HG03039 (cell line): ENCODE results near the gene STX1A.

Experiments
- ATAC-seq: cut with Tn5 transposase; IDR thresholded peaks from one replicate; pipeline ENCODE4 v1.9.1; 2021; ENCODE audit warnings: mild to moderate bottlenecking, moderate library complexity; ENCODE audit not compliant: unreplicated experiment

Gene STX1A

DNA sequence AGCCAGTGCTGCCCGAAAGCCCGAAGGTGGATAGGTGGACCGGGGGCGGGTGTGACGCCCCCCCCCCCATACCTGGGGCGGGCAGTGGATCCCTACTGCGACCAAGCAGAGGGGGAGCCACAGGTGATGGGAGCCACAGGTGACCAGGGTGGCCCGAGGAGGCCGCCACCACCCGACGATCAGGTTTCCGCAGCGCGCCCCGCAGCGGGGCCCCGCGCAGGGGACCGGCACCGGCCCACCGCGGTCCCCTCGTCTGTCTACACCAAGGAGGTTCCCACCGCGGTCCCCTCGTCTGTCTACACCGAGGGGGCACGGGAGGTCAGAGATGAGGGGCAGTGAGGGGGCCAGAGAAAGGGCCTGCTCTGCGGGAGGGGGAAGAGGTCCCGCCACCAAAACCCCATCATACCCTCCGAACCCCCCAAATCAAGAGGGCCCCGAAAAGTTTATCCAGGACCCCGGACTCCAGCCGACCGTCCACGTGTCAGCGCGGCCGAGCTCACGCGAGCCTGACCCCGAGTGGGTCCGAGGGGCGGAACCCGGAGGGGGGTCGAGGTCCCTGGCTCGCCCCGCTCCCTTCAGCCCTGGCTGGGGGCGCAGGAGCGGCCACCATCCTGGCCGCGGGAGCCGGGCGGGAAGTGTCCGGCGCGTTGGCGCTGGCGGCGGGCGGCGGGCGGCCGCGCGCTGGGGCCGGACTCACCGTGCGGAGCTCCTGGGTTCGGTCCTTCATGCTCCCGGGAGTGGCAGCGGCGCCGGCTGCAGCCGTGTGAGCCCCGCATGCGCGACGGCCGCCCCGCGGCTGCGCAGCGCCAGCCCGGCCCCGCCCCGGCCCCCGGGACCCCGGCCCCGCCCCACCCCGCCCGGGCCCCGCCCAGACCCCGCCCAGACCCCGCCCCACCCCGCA, at the start of gene STX1A:
TSS of gene STX1A (minus strand) at position 765 of the 901 bp plus-strand sequence. CDS start at position 727, 38 bp downstream.
- peak; percentile 66 for ATAC-seq

DNA sequence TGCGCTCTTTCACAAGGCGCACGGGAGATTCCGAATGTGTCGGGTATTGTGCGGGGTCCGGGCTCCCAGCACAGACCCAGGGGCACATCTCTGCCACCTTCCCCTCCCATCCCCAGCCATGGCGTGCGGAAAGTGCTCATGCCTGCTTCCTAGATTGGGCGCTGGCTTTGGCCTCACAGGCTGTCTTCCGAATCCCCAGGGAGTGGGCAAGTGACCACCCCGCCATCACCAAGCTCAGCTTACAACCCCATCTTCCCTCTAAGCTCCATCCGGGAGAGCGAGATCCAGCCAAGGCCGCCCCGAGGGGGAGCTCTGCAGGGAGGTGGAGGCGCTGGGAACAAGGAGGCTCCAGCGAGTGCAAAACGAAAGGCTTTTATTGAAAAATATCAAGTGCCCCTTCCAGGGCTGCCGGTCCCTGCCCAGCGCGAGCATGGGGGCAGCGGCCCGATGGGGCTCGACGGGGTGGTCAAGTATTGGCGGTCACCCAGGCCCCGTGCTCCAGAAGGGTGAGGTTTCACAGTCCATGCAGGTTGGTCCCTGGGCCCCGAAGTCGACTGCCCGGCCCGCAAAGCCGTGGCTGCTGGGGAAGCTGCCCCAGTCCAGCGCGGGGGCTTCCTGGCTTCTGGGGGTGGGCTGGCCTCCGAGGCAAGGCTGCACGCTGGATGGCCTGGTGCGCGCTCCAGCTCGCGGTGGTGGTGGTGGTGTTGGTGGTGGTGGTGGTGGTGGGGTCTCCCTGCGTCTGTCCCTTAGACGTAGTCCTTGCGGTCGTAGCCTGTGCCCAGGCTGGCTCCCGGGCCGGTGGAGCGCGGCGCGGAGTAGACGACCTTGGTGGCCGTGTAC, 49.4 kb upstream of the STX1A start:
- no peak for ATAC-seq

DNA sequence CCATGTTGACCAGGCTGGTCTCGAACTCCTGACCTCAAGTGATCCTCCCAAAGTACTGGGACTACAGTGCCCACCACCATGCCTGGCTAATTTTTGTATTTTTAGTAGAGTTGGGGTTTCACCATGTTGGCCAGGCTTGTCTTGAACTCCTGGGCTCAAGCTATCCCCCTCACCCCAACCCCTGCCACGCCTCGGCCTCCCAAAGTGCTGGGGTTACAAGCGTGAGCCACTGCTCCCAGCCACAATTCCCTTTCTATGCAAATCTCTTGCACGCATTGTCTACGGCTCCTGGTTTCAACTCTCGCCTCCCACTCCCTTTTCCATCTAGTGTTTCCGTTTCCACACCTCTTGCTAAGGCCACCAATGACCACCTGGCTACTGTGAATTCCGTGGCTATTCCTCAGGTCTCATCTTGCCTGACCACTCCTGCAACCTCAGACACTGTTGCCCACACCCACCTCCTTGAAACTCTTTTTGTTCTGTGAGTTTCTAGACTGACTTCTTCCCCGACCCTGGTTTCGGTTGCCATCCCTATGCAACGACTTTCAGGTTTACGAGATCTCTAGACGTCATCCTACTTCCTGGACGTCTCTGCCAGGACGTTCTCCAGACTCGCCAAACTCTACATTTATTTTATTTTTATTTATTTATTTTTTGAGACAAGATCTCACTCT, 47.2 kb upstream of the STX1A start:
- no peak for ATAC-seq

DNA sequence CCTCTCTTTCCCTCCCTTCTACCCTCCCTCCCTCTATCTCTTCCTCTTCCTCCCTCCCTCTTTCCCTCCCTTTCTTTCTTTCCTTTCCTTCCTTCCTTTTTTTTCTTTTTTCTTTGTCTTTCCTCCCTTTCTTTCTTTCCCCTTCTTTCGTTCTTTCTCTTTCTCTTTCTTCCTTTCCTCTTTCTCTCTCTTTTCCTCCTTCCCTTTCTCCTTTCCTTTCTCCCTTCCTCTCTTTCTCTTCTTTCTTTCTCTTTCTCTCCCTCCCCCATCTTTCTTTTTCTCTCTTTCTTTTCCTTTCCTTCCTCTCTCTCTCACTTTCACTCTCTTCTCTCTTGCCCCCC, 43.2 kb upstream of the STX1A start:
- no peak for ATAC-seq

DNA sequence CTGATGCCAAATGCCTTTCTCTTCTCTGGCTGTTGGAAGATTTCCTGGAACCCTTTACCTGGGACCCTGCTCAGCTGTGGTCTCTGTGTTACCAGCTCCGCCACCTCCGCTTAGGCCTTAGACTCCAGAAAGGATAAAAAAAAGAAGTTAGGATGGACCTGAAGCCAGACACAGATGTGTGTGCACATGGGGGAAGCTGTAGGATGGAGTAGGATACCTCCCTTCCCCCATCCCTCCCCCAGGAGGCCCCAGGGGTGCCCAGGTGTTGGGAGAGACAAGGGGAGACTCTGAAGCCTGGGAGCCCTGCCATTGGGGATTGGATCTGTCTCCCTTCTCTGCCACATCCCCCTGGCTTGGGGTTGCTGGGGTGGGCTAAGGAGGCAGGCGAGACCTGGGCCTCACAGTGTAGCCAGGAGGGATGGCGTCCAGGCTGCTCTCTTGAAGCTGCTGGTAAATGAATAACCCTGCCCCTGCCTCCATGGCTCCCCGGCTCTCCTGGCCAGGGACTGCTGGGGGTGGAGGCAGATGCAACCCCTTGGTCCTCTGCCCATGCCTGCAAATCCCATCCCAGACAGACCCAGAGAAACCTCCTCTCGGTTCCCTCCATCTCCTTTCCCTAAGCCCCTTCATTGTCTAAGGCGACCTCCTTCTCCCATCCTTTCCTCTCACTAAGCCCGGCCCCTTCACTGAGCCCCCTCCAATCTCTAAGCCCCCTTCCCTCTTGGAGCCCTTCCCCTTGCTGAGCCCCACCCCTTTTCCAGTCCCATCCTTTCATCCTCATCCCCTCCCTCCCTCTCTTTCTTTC, 42.6 kb upstream of the STX1A start:
- ATAC-seq = no peak

DNA sequence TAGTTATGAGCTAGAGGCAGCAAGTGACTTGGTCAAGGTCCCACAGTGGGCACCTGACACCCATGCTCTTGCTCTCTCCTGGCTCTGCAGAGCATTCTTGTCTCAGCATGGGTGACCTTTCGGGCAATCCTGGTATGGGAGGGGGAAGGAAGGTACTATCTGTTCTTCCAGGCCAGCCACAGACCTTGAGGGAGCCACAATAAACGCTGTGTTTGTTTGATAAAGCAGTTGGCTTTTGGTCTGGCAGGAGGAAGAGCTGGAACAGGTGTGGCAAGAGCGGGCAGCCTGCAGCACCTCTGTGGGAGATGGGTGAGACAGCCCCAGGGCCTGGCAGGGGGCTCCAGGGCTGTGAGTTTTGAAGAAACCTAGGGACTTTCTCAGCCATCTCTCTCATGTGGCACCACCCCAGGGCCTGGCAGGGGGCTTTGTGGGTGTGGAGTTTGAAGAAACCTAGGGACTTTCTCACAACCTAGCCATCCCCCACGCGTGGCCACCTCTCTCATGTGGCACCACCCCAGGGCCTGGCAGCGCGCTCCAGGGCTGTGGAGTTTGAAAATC, 39.2 kb upstream of the STX1A start:
- no peak for ATAC-seq

DNA sequence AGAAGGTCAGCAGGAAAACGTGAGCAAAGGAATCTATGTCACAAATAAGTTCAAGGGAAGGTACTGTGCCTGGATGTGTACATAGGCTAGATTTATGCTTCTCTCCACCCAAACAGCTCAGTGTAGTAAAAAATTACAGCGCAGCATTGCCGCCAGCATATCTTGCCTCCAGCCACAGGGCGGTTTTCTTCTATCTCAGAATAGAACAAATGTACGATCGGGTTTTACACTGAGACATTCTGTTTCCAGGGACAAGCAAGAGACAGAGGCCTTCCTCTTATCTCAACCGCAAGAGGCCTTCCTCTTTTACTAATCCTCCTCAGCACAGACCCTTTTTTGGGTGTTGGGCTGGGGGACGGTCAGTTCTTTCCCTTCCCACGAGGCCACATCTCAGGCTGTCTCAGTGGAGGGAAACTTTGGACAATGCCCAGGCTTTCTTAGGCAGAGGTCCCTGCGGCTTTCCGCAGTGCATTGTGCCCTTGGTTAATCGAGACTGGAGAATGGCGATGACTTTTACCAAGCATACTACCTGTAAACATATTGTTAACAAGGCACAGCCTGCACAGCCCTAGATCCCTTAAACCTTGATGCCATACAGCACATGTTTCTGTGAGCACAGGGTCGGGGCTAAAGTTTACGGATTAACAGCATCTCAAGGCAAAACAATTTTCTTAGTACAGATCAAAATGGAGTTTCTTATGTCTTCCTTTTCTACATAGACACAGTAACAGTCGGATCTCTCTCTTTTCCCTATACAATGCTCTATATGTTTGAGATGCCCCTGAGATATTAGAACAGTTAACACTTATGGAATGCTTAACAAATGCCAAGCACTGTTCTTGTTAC, 30.7 kb upstream of the STX1A start:
- ATAC-seq = no peak

DNA sequence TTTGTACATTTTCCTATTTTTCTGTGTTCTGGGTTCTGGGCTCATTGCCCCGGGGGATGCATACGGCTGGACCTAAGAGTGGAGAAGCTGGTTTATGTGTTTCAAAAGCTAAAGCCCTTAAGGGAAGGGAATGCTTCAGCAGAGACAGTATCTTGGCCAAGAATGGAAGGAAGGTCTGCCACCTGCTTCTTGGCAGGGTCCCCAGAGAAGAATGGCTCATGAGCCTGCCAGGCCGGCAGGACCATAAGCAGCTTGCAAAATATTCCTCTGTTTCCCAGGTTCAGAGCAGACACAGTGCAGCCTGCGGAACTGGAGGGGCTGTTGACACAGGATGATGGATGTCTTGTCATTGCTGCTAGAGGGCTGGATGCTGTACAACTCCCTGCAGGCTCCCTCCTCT, 26.9 kb upstream of the STX1A start:
- ATAC-seq = no peak

DNA sequence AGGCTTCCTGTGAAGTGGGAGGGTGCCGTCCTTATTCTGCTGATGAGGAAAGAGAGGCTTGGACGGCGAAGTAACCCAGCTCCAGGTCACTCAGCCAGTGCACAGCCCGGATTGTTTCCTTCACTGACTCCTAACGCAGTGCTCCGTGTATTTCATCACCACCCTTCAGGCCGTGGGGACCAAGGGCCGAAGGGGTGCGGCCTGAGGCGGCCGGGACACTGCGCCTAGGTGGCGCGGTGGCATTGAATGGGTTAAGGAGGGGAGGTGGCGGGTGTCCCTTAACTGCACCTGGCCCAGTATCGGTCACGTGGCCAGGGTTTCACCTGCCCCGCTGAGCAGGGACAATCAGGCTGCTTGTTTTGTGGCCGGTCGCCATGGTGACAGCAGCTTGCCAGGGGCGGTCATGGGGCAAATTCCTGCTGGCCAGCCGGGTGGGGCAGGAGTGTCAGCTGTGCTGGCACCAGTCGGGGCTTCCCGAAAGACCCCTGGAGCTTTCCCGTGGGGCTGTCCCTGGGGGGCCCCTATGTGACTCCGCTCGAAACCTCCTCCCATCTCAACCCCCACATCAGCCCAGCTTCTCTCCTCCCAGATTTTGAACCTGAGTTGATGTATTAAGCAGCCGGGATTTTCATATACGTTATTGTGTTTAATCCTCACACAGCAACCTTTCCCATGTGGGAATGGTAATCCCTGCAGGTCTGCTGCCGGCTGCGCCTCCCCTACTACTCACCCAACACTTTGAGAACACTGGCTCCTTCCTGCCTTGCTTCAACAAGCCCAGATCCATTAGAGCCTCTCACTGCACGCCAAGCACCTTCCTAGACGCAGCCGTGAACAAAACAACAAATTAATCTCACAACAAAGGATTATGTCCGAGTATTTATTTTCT, 23.5 kb upstream of the STX1A start:
- ATAC-seq = no peak

DNA sequence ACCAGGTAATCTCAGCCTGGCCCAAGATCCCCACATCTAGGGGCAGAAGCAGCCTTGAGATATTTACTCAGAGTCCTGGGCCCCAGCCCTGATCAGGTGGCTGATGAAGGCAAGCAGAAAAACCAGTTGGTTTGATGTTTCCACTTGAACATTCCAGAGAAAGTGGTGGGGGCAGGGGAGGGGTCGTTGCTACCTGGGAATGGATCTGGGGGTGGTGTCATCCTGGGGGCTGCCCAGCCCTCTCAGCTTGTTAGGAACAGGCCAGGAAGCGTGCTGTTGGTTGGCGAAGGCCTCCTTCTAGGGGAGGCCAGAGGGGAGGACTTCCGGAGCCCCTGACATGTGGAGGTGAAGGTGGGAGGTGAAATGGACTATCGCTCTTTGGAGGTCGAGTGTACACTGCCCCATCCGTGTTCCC, 22.9 kb upstream of the STX1A start:
- ATAC-seq = no peak

DNA sequence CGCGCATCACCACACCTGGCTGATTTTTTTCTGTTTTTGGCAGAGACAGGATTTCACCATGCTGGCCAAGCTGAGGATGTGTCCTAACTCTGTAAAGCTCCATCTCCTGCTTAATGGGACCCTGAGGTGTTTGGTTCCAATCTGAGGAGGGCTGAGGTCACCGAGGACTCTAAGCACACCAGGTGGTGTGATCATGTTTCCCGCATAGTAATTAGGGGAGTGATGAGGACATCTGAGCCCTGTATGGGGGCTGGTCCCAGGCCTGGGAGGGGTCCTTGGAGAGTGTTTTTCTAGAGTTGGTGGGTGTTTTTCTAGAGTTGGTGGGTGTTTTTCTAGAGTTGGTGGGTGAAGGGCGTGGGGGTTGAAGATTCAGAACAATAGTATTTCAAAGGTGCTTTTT, 22.1 kb upstream of the STX1A start:
- no peak for ATAC-seq

DNA sequence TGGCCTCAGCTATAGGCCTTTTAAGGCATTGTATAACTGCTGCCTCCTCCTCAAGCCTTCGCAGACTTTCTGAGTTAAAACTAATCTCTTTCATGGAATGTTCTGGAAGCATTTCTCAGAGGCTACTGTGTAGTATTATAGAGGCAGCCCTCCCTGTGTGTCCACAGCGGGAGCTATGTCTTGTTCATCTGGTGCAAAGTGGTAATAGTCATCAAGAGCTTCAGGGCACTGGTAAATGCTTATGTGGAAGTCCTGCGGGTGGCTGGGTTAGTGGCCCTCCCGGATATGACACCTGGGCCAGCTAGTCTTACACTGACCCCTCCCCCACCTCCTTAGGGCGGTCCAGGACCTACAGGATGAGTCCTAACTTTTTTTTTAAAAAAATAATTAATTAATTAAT, 21.3 kb upstream of the STX1A start:
- no peak for ATAC-seq

DNA sequence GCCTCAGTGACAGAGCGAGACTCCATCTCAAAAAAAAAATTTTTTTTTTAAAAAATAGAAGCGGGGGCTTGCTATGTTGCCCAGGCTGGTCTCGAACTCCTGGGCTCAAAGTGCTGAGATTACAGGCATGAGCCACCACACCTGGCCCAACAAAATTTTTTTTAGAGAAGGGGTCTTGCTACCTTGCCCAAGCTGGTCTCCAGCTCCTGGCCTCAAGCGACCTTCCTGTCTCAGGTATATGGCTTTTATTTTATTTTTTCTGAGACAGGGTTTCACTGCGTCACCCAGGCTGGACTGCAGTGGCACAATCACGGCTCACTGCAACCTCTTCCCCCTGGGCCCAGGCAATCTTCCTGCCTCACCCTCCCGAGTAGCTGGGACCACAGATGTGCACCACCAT, 20.7 kb upstream of the STX1A start:
- no peak for ATAC-seq

DNA sequence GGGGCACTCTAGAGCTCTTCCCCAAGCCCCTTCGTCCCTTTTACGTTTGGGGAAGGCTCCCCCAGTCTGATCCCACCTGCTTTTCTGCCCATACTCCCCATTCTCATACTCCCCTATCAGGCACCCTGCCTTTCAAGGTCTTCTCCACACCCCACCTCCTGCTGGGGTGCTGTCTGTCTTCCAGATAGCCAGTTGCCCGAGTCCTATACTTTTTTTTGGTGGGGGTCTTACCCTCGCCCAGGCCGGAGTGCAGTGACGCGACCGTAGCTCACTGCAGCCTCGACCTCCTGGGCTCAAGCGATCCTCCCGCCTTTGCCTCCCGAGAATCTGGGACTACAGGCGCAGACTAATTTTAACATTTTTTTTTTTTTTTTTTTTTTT, 19.9 kb upstream of the STX1A start:
- ATAC-seq = no peak

DNA sequence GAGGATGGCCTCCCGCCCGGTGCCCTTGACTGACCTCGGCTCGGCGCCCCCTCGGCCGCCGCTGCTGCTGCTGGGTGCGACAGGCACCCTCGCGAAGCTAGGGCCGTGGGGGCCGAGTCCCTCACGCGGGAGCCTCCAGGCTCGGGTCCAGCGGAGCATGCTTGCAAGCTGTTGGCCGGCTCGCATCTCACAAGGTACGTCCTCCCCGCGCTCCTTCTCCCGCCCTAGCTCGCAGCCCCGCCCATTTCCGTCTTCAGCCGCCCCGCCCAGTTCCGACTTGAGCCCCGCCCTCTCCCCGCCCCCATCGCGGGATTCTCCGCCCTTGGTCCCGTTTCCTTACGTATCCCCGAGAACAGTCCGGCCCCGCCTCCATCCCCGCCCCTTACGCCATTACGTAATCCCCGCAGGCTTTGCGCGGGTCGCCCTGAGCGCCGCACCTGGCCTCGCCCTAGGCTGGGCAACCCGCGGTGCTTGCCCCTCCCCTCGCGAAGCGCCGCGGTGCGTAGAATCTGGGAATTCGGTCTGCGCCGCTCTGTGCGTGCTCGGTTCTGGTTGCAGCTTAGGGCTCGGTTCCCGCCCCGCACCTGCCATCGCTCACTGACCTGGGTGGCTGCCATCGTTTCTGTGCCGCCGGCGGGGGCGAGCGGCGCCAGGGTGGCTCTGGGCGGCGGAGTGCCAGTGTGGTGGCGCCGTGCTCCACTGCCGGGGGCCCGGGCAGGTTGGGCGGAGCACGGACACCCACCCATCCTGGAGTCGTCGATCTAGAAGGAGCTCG, 19.3 kb upstream of the STX1A start, which contains the start of gene ABHD11:
TSS of gene ABHD11 (minus strand) at position 191 of the 775 bp plus-strand sequence. CDS start at position 159, 32 bp downstream.
- peak; percentile 82 for ATAC-seq

DNA sequence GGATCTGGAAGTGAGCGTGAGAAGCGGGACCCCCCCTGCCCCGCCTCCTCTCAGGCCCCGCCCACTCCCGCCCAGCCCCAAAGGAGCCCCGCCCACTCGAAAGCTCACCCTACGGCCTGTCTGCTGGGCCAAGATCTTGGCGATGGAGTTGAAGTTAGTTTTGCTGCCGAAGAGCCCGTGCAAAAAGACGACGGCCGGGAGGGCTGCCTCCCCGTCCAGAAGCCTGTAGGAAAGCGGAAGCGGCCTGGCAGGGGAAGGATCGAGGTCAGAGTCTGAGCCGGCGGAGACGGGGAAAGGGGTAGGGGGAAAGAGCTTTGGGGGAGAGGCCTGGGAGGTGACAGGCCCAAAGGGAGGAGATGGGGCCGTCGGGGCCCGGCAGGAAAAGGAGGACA, 18.7 kb upstream of the STX1A start:
- ATAC-seq = no peak

DNA sequence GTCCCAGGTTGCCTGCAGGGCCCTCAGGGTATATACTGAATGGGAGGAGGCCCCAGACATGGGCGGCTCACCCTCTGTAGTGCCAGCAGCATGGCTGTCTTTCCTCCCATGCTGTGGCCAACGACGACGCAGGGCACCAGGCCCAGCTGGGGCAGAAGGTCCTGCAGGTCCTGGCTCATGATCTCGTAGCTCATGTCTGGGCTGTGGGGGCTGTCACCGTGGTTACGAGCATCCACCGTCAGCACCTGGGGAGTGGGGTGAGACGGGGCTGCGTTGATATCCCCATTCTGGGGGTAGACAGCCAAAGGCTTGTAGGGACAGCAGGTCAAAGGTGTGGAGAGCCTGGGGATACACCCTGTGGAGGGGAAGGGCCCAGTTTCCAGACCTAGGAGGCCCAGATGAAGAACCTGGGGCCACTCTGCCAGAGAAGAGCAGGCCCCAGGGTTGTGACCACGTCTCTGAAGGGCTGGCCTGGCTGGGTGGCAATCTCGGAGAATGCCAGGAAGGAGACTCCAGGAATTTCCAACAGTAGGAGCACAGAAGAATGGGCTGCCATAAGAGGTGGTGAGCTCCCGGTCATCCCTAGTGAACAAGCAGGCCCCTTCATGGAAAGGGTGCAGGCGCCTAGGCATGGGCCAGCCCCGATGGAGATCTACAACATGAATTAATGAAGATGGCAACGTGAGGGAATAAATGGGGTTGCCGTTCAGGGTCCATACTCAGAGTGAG, 18.2 kb upstream of the STX1A start:
- no peak for ATAC-seq
